ENCODE results near the gene ZNF224.
"Not testable (repeated sequence)": the region's sequence is repeated elsewhere in the genome, so short reads cannot be mapped to it uniquely, and the experiment has no call there.

Gene ZNF224

DNA sequence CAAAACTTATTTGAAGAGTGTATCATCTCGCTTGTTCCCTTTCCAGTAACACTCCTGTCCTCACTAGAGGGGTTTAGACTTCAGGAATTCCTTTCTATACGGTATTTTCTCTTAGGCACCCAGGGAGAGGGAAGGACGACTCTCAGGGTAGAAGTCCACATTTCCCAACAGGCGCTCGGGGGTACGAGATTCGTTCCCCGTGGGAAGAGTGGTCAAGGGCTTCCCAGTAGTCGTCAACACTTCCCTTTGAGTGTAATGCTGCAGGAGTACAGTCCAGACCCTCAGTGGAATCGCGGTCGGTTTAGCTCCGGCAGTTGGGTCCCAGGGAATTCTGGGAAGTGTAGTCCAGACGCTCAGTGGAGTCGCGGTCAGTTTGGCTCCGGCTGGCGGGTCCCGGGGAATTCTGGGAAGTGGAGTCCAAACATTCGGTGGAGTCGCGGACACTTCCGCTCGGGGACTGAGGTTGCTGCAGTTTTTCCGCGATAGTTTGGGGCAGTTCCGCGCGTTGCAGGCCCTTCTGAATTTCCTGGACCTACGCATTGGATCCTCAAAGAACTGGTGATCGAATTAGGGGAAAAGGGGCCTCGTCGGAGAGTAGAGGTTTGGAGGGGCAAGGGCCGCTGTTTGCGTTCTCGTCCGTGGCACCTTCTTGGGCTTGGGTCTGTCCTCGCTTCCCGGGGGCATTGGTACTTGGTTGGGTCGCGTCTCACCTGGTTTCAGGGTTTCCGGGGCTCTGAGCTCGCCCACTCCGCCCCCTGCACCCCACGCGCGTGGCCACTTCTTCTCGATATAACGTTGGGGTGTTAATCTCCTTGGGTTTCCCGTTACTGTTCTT lies at the start of gene ZNF224:
Gene ZNF224 (plus strand): TSS at position 431 of the 835 bp plus-strand sequence. CDS start 3,513 bp downstream, outside the sequence.
- DNase-seq (ENCODE audit: low read depth), result peak; percentile 69

- no peak for DNase-seq (ENCODE audit: low read depth)
Measured at GRCh38 chr19:44050740-44051649, 43.2 kb upstream of the ZNF224 start.

DNA sequence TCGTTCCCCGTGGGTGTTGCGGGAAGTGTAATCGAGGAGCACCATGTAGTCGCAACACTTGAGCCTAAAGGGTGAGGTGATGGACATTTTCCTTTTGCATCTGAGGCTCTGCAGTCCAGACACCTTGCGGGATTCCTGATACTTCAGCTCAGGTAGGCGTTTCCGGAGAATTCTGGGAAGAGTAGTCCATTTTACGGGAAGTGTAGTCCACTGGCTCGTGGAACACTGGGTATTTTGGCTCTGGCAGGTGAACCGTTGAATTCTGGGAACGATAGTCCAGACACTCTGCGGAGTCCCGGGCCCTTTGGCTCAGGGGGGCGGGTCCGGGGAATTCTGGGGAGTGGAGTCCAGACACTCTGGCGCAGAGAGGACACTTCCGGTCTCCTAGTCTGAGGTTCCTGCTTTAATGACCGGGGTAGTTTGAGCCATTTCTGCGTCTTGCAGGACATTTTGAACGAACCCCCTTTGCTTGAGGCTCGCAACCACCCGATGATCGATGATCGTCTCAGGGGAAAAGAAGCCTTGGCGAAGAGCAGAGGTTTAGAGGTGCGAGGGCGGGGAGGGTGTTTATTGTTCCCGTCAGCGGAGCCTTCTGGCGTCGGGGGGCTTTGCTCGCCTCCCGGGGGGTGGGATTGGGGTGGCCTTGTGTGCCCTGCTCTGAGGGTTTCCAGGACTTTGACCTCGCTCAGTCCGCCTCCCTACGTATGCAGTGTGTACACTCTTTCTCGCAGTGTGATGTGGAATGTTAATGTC lies 42.3 kb upstream of the ZNF224 start, which contains the start of gene ZNF223:
Gene ZNF223 (plus strand): TSS at position 387 of the 753 bp plus-strand sequence. CDS start 3,141 bp downstream, outside the sequence.
- DNase-seq (ENCODE audit: low read depth), result peak; percentile 50

DNA sequence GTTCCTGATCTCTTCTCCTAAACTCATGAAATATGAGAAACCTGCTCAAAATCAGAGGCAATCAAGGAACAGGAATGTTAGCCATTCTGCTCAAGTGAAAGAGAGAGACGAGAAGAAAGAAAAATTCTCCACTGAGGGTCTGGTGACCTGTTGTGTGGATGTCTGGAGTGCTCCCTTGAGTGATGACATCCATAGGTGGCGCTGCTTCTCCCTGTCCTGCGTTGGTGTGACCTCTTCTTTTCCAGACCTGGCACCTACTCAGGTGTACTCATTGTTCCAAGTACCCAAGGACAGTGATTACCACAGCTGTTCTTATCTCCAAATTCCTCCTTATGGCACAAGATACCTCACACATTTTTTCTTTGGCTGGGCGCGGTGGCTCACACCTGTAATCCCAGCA lies 38.3 kb upstream of the ZNF224 start:
- DNase-seq (ENCODE audit: low read depth), result no peak

DNA sequence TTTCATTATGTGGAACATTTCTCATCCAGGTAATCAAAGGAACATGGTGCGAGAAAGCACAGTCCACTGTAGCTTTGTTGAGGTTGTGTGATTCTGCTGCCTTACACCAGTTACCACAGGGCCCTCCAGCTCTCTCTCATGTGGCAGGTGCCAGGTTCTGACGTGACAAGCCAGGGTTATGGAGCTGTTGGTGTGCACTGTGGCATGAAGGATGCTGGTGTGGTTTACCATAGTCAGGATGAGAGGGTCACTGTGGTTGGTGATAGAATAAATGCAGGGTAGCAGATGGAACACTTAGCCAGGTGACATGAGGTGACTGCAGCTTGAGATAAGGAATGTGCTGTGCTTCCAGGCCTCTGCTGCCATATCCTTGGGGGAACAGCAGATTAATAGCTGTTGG lies 34.9 kb upstream of the ZNF224 start:
- no peak for DNase-seq (ENCODE audit: low read depth)

GRCh38 chr19:44061038-44061437 lies 33.1 kb upstream of the ZNF224 start:
- DNase-seq (ENCODE audit: low read depth), result no peak

GRCh38 chr19:44066305-44066704 lies 27.9 kb upstream of the ZNF224 start:
- DNase-seq (ENCODE audit: low read depth), result no peak

- no peak for DNase-seq (ENCODE audit: low read depth)
Measured at GRCh38 chr19:44069415-44069814, 24.7 kb upstream of the ZNF224 start.

DNA sequence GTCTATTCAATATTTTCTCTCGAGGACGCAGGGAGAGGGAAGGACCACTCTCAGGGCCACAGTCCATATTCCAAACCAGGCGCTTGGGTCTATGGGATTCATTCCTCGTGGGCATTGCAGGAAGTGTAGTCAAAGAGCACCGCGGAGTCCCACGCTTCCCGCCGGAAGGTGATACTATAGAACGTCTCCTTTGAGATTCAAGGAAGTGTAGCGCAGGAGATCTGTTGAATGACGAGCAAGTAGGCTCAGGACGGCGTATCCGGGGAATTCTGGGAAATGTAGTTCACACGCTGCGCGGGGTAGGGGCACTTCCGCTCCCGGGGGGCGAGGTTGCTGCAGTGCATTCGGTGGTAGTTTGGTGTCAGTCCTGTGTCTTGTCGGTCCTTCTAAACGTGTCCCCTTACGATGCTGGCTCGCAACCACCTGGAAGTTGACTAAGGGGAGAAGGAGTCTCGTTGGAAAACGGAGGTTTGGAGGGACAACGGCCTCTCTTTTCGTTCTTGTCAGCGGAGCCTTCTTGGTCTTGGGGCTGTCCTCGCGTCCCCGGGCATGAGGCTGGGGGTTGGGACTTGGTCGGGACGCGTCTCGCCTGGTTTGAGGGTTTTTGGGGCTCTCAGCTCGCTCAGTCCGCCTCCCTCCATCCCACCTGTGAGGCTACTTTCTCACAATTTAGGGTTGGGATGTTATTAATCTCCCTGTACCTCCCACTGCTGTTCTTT lies 22.2 kb upstream of the ZNF224 start, which contains the start of gene ZNF284:
Gene ZNF284 (plus strand): TSS at position 336 of the 719 bp plus-strand sequence. CDS start 4,231 bp downstream, outside the sequence.
- DNase-seq (ENCODE audit: low read depth), result peak; percentile 70

GRCh38 chr19:44072543-44073401 lies 21.4 kb upstream of the ZNF224 start:
- DNase-seq (ENCODE audit: low read depth), result no peak

DNA sequence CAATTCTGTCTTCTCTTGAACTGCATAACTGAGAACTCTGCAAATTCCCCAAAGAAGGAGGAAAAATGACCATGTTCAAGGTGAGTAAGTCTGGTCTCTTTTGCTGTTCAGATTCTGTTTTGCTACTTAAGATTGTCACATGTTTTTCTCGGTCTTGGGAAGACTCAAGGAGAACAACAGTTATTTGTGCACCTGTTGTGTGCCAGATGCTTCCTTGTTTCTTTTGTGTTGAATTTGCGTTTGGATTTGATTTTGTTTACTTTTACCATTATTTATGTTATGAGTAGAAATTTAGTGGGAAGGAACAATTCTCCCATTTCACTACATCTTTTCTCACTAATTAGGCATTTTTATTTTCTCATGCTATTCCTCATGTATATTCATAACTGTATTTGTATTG lies 17.8 kb upstream of the ZNF224 start:
- DNase-seq (ENCODE audit: low read depth), result no peak

DNA sequence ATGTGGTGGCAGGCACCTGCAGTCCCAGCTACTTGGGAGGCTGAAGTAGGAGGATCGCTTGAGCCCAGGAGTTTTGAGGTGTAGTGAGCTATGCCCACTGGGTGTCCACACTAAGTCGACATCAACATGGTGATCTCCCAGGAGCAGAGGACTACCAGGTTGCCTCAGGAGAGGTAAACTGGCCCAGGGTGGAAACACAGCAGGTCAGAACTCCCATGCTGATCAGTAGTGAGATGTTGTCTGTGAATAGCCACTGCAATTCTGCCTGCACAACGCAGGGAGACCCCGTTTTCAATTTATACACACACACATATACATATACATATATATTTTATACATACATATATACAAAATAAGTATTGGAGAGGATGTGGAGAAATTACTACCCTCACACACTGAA lies 2.1 kb upstream of the ZNF224 start:
- DNase-seq (ENCODE audit: low read depth), result no peak

GRCh38 chr19:44107751-44108150 lies 13.6 kb downstream of the ZNF224 start:
- no peak for DNase-seq (ENCODE audit: low read depth)

DNA sequence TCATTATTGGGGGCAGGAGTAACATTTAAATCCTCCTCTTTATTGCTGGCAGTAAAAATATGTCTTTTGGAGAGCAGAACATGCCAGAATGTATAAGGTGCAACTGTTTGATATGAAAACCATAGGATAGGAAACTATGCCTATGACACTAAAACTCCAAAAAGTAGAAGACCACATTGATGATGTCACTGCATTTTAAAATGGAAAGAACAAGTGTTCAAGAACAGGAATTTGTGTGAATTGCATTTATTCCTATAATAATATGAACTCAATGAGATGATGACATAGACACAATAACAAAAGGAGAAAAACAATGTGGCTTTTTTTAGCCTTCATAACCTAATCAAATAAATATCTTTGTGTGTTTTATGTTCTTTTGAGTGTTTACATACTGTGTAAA lies 15.3 kb downstream of the ZNF224 start:
- DNase-seq (ENCODE audit: low read depth), result no peak

DNA sequence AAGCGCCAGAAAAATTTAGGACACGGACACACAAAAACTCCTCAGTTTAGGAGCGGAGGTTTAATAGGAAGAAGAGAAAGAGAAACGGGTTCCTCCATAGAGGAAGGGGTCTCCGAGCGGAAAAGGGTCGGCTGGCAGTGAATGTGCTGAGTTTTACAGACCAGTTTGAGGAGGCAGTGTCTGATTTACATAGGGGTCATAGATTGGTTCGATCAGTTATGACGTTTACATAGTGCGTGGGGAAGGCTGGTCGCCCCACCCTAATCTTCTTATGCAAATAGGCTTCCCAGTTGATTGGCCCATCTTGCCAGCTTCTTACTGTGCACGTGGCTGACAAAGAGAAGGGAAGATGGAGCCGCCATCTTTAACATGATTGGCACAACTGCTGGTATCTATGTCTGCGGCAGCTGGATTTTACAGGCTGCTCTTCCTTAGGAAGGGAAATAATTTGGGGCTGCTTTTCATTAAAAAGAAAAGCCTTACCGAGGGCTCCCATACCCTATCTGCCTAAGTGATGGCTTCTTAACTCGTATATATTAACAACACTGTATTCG lies 17.8 kb downstream of the ZNF224 start:
- no peak for DNase-seq (ENCODE audit: low read depth)

GRCh38 chr19:44112802-44113137 lies 18.6 kb downstream of the ZNF224 start:
- no peak for DNase-seq (ENCODE audit: low read depth)

GRCh38 chr19:44113138-44113783 lies 19.1 kb downstream of the ZNF224 start, which contains the start of gene ZNF225:
ZNF225 (plus strand) TSS chr19:44113399; CDS start chr19:44115828, 2,429 bp downstream.
- peak; percentile 68 for DNase-seq (ENCODE audit: low read depth)

GRCh38 chr19:44113784-44114390 lies 19.7 kb downstream of the ZNF224 start:
- DNase-seq (ENCODE audit: low read depth), result no peak

DNA sequence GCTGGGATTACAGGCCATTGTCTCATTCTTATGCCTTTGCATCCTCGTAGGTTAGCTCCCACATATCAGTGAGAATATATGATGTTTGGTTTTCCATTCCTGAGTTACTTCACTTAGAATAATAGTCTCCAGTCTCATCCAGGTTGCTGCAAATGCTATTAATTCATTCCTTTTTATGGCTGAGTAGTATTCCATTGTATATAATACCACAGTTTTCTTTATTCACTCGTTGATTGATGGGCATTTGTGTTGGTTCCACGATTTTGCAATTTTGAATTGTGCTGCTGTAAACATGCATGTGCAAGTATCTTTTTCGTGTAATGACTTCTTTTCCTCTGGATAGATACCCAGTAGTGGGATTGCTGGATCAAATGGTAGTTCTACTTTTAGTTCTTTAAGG lies 27.0 kb downstream of the ZNF224 start:
- not testable (repeated sequence) for DNase-seq (ENCODE audit: low read depth)
